Lower lobe of right lung (tissue), 2 donors: ENCODE measurements around the gene MAPK1IP1L. TPM values are rescaled to one million over a fixed set of nuclear protein-coding genes. Genes with fewer than 3 reads are reported as not detected.
A peak's percentile ranks its signal among the peaks of the same experiment; 100 is the strongest.
"Not testable (repeated sequence)": the region's sequence is repeated elsewhere in the genome, so short reads cannot be mapped to it uniquely, and the experiment has no call there.

Experiments
- ATAC-seq, 2 donors: fragments of 200-7000 bp; cut with Tn5 transposase; one replicate each; pipeline ENCODE4 v1.9.1; 2020 to 2022; ENCODE audit warnings: mild to moderate bottlenecking in 2 of 2, moderate library complexity in 2 of 2
- DNase-seq: peaks from one replicate; pipeline ENCODE4 v3.0.0-alpha.2; 2020
- H3K27ac ChIP-seq: fragments of 200-600 bp; one replicate; pipeline ENCODE4 v1.8.0; 2022
- H3K27me3 ChIP-seq: fragments of 200-600 bp; one replicate; pipeline ENCODE4 v1.8.0; 2022; ENCODE audit warnings: low read depth
- H3K36me3 ChIP-seq: fragments of 200-600 bp; one replicate; pipeline ENCODE4 v1.8.0; 2022; ENCODE audit warnings: mild to moderate bottlenecking
- H3K4me1 ChIP-seq: fragments of 200-600 bp; one replicate; pipeline ENCODE4 v1.8.0; 2022
- H3K4me3 ChIP-seq: fragments of 200-600 bp; one replicate; pipeline ENCODE4 v1.8.0; 2022; ENCODE audit warnings: mild to moderate bottlenecking
- H3K9me3 ChIP-seq: fragments of 200-600 bp; one replicate; pipeline ENCODE4 v1.8.0; 2022
- CTCF ChIP-seq: fragments of 200-600 bp; IDR thresholded peaks from one replicate; pipeline ENCODE4 v1.8.0; 2022; ENCODE audit warnings: antibody characterized with exemption, mild to moderate bottlenecking
- intact Hi-C: fragments of 100-400 bp; cut with DNase I; formaldehyde crosslinking; loops from one replicate; pipeline ENCODE4 v1.11.0; 2022
- total RNA-seq: library from RNA; stranded (reverse); fragmentation: NEBNext Ultra II Directional; extraction: Animal tissue kit (Norgen Biotek cat#: 25700); gene quantifications from one replicate; pipeline ENCODE4 v1.2.1, GENCODE V29; 2021
- donor health status: DM: no; HTN: yes; CAD: no; lungs with severe emphysema.

MAPK1IP1L gene
- total RNA-seq, 1 donor from 2014 or later = 72.4 TPM

DNA sequence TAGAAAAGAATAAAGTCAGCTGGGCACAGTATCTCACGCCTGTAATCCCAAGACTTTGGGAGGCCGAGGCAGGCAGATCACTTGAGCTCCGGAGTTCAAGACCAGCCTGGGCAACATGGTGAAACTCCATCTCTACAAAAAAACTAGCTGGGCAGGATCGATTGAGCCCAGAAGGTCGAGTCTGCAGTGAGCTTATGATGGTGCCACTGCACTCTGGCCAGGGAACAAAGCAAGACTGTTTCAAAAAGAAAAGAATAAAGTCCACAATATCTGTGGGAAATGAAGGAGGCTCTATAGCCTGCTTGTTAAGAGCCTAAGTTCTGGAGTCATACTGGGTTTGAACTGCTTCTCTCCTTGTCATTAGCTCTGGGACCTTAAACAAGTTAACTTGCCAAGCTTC is 7.9 kb downstream of the MAPK1IP1L start:
- H3K36me3 ChIP-seq = peaks cover 51% of the 10 kb centered on the region
- no peak overlapping the region for H3K27ac ChIP-seq
- H3K4me3 ChIP-seq = no peak overlapping the region
- H3K9me3 ChIP-seq = no peaks in the 10 kb centered on the region
- no peak for TF ChIP-seq CTCF
- ATAC-seq (no peak), DNase-seq (no peak)
- no peaks in the 10 kb centered on the region for H3K27me3 ChIP-seq
- peaks cover 23% of the 10 kb centered on the region for H3K4me1 ChIP-seq
- intact Hi-C loops = no loop called here

- DNase-seq (no peak), ATAC-seq (peak in 1 of 2 donors; percentile 25)
- Histone ChIP-seq H3K4me1 (peaks cover 9% of the 10 kb centered on the region), H3K36me3 (peaks cover 66% of the 10 kb centered on the region), H3K9me3 (no peaks in the 10 kb centered on the region), H3K4me3 (no peak overlapping the region), H3K27me3 (no peaks in the 10 kb centered on the region), H3K27ac (no peak overlapping the region)
- intact Hi-C loops = no loop called here
- no peak for TF ChIP-seq CTCF
Observed at GRCh38 chr14:55062517-55063351, 11.3 kb downstream of the MAPK1IP1L start.

DNA sequence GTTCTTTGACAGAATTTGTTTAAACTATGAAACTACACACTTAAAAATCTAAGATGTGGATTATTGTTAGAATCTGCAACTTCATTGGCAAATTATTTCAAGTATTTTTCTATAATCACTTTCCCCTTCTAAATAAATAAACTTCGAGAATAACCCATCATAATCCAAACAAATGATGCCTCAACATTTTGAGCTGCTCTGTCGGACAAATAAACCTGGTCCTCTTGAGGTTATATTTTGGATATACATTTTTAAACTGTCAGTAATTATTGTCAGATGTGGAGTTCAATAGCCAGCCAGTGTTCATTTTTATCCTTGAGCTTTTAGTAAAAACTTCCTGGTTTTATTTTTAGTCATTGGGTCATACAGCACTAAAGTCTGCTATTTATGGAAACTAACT is 13.4 kb downstream of the MAPK1IP1L start:
- intact Hi-C loops, DNase-seq, H3K9me3 ChIP-seq, ATAC-seq, H3K4me1 ChIP-seq, H3K4me3 ChIP-seq, H3K27me3 ChIP-seq, H3K27ac ChIP-seq: not testable (repeated sequence)
- H3K36me3 ChIP-seq = peaks cover 56% of the 10 kb centered on the region

GRCh38 chr14:55065411-55065810 is 14.0 kb downstream of the MAPK1IP1L start:
- H3K36me3 ChIP-seq = peaks cover 56% of the 10 kb centered on the region
- no peak for TF ChIP-seq CTCF
- no peak overlapping the region for H3K27ac ChIP-seq
- intact Hi-C loops = no loop called here
- ATAC-seq (no peak), DNase-seq (no peak)
- peaks cover 5% of the 10 kb centered on the region for H3K4me1 ChIP-seq
- H3K27me3 ChIP-seq = no peaks in the 10 kb centered on the region
- no peak overlapping the region for H3K4me3 ChIP-seq
- no peaks in the 10 kb centered on the region for H3K9me3 ChIP-seq

- no peak for TF ChIP-seq CTCF
- Histone ChIP-seq H3K4me1 (peaks cover 5% of the 10 kb centered on the region), H3K9me3 (no peaks in the 10 kb centered on the region), H3K36me3 (peaks cover 54% of the 10 kb centered on the region), H3K27ac (no peak overlapping the region), H3K4me3 (no peak overlapping the region), H3K27me3 (no peaks in the 10 kb centered on the region)
- intact Hi-C loops = no loop called here
- no peak for DNase-seq
- no peak for ATAC-seq
Observed at GRCh38 chr14:55066223-55066622, 14.8 kb downstream of the MAPK1IP1L start.

DNA sequence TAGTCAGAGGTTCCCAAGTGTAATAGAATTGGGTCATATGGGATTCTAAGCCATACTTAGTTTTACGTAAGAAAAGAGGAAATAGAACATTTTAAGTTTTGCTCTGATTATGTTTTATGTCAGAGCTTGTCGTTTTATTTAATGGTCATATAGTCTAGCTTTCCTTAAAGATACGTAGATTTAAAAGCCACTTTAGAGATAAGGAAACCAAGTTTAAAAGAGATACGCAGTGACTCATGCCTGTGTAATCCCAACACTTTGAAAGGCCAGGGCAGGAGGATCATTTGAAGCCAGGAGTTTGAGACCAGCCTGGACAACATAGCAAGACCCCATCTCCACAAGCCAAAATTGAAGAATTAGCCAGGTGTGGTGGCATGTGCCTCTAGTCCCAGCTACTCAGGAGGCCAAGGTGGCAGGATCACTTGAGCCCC is 19.5 kb downstream of the MAPK1IP1L start:
- no peak for TF ChIP-seq CTCF
- intact Hi-C loops = no loop called here
- Histone ChIP-seq H3K27me3 (no peaks in the 10 kb centered on the region), H3K27ac (peak overlapping the region; percentile 68), H3K4me1 (peaks cover 21% of the 10 kb centered on the region), H3K9me3 (no peaks in the 10 kb centered on the region), H3K36me3 (peaks cover 9% of the 10 kb centered on the region), H3K4me3 (no peak overlapping the region)
- ATAC-seq (peak in 1 of 2 donors; percentile 39), DNase-seq (no peak)
